H1 (cell line): Measurements from ENCODE around the gene GAS7.

Experiments
- JUN ChIP-seq: IDR thresholded peaks from 2 replicates; pipeline ENCODE4 v1.6.1; 2011; ENCODE audit warnings: low read depth, mild to moderate bottlenecking, improper control_type of control experiment, low read length
- KDM4A ChIP-seq: IDR thresholded peaks from one replicate; pipeline ENCODE4 v1.7.1; 2012; ENCODE audit warnings: low read depth, mild to moderate bottlenecking, moderate library complexity, low read length, inconsistent platforms; ENCODE audit not compliant: severe bottlenecking
- MAX ChIP-seq: IDR thresholded peaks from 2 replicates; pipeline ENCODE4 v1.6.1; 2012; ENCODE audit warnings: inconsistent platforms
- POLR2A ChIP-seq, 2 experiments: IDR thresholded peaks; 1 replicate in 1 of 2; 2 replicates in 1 of 2; pipeline ENCODE4 v1.6.1; 2011; ENCODE audit warnings: low read depth in 2 of 2, low read length in 2 of 2, mild to moderate bottlenecking in 2 of 2; ENCODE audit errors: control extremely low read depth in 1 of 2
- POLR2AphosphoS5 ChIP-seq: IDR thresholded peaks from 2 replicates; pipeline ENCODE4 v1.6.1; 2011; ENCODE audit warnings: low read depth, low read length
- YY1 ChIP-seq: IDR thresholded peaks from 2 replicates; pipeline ENCODE4 v1.6.1; 2011; ENCODE audit warnings: low read depth, mild to moderate bottlenecking, low read length
- TF ChIP-seq, protein P1 (sequence below), 3 experiments: IDR thresholded peaks; 1 replicate in 2 of 3; 2 replicates in 1 of 3; pipeline versions ENCODE4 v1.5.1 to v1.6.1; 2011; ENCODE audit warnings: low read length in 3 of 3, mild to moderate bottlenecking in 3 of 3, inconsistent platforms in 2 of 3, low read depth in 1 of 3, moderate library complexity in 1 of 3; ENCODE audit not compliant: insufficient read depth in 1 of 3; ENCODE audit errors: control extremely low read depth in 1 of 3

DNA sequence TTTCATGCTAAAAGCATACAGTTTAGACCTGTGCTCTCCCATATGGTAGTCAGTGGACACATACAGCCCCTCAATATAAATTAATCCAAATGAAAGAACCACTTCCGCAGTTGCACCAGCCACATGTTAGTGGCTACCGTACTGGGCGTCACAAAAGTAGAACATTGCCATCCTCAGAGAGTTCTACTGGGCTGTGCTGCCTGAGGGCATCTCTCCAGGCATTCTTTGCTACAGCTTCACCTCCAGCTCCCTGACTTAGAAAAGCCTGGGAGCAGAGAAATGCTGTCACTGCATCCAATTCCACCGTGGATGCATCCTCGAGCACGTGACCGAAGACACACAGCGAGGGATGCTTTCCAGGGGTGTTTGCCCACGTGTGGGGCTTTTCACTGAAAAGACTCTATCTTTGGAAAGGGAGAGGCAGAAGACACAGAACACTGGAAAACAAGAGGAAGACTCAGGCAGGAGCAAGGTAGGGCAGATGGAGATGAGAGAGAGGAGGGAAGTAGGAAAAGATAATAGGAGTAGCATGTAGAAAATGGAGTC, 86.4 kb downstream of the GAS7 start:
- TF ChIP-seq, protein P1, sequence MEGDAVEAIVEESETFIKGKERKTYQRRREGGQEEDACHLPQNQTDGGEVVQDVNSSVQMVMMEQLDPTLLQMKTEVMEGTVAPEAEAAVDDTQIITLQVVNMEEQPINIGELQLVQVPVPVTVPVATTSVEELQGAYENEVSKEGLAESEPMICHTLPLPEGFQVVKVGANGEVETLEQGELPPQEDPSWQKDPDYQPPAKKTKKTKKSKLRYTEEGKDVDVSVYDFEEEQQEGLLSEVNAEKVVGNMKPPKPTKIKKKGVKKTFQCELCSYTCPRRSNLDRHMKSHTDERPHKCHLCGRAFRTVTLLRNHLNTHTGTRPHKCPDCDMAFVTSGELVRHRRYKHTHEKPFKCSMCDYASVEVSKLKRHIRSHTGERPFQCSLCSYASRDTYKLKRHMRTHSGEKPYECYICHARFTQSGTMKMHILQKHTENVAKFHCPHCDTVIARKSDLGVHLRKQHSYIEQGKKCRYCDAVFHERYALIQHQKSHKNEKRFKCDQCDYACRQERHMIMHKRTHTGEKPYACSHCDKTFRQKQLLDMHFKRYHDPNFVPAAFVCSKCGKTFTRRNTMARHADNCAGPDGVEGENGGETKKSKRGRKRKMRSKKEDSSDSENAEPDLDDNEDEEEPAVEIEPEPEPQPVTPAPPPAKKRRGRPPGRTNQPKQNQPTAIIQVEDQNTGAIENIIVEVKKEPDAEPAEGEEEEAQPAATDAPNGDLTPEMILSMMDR (IDR thresholded peaks at IDR 0.05; ENCODE audit: control extremely low read depth in 1 of 3, insufficient read depth in 1 of 3, low read depth in 1 of 3, low read length in 3 of 3), result no peak
- TF ChIP-seq POLR2AphosphoS5 (no peak), MAX (no peak), POLR2A (IDR thresholded peaks at IDR 0.05; ENCODE audit: control extremely low read depth in 1 of 2, low read depth in 2 of 2, low read length in 2 of 2) (no peak), YY1 (no peak), KDM4A (no peak), JUN (no peak)
